ELR (cell line): Measurements from ENCODE around the gene SESTD1.

Experiments
- DNase-seq: peaks from one replicate; pipeline ENCODE4 v3.0.0-alpha.2; 2015; ENCODE audit warnings: low read depth

SESTD1 gene

GRCh38 chr2:179264368-179265081 lies at the start of gene SESTD1:
SESTD1 (minus strand) TSS chr2:179264832; CDS start chr2:179191841, 72,991 bp downstream.
- peak; percentile 68 for DNase-seq

- no peak for DNase-seq
Observed at GRCh38 chr2:179313057-179313456, 48.4 kb upstream of the SESTD1 start.

GRCh38 chr2:179311101-179311500 lies 46.5 kb upstream of the SESTD1 start:
- no peak for DNase-seq

GRCh38 chr2:179307616-179308371 lies 43.2 kb upstream of the SESTD1 start:
- no peak for DNase-seq

GRCh38 chr2:179305125-179305524 lies 40.5 kb upstream of the SESTD1 start:
- DNase-seq = no peak

GRCh38 chr2:179304424-179304823 lies 39.8 kb upstream of the SESTD1 start:
- DNase-seq = no peak

- DNase-seq = no peak
Observed at GRCh38 chr2:179302764-179303571, 38.3 kb upstream of the SESTD1 start.

- no peak for DNase-seq
Observed at GRCh38 chr2:179302149-179302548, 37.5 kb upstream of the SESTD1 start.

- no peak for DNase-seq
Observed at GRCh38 chr2:179298666-179299065, 34.0 kb upstream of the SESTD1 start.

GRCh38 chr2:179297927-179298326 lies 33.3 kb upstream of the SESTD1 start:
- peak; percentile 33 for DNase-seq

GRCh38 chr2:179290329-179290728 lies 25.7 kb upstream of the SESTD1 start:
- DNase-seq = no peak

- DNase-seq = no peak
Observed at GRCh38 chr2:179285060-179285459, 20.4 kb upstream of the SESTD1 start.

GRCh38 chr2:179277429-179278196 lies 13.0 kb upstream of the SESTD1 start:
- no peak for DNase-seq

- no peak for DNase-seq
Observed at GRCh38 chr2:179275253-179276012, 10.8 kb upstream of the SESTD1 start.

GRCh38 chr2:179274749-179275148 lies 10.1 kb upstream of the SESTD1 start:
- DNase-seq = no peak

GRCh38 chr2:179273461-179273962 lies 8.9 kb upstream of the SESTD1 start:
- DNase-seq = no peak

- DNase-seq = no peak
Observed at GRCh38 chr2:179272406-179273192, 8.0 kb upstream of the SESTD1 start.

GRCh38 chr2:179270689-179271088 lies 6.1 kb upstream of the SESTD1 start:
- DNase-seq = no peak

- peak; percentile 94 for DNase-seq
Observed at GRCh38 chr2:179268277-179268925, 3.8 kb upstream of the SESTD1 start.

GRCh38 chr2:179266271-179266670 lies 1.6 kb upstream of the SESTD1 start:
- no peak for DNase-seq
